SKM-1 treated with dmso at 0.1 percent for 144 hours (cell line): Measurements from ENCODE around the gene ZNF668.

Experiments used
- DNase-seq: peaks from one replicate; lab custom pipeline; 2025; ENCODE audit not compliant: unreplicated experiment; lab: John Stamatoyannopoulos, UW

The ZNF668 gene

GRCh38 chr16:31081428-31082351 lies 7.7 kb upstream of the ZNF668 start:
- DNase-seq: no peak

DNA sequence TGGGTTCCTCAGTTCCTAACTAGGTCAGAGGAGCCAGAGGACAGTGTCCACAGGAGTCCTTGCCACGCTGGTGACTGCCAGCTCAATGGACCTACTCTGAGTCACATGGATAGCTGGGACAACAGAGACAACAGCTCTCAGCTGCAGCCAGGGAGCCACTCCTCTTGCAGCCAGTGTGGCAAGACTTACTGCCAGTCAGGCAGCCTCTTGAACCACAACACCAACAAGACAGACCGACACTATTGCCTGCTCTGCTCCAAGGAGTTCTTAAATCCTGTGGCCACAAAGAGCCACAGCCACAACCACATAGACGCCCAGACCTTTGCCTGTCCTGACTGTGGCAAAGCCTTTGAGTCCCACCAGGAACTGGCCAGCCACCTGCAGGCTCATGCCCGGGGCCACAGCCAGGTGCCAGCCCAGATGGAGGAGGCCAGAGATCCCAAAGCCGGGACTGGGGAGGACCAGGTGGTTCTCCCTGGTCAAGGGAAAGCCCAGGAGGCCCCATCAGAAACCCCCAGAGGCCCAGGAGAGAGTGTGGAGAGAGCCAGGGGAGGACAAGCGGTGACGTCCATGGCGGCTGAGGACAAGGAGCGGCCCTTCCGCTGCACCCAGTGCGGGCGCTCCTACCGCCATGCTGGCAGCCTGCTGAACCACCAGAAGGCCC lies 6.8 kb upstream of the ZNF668 start:
- no peak for DNase-seq

DNA sequence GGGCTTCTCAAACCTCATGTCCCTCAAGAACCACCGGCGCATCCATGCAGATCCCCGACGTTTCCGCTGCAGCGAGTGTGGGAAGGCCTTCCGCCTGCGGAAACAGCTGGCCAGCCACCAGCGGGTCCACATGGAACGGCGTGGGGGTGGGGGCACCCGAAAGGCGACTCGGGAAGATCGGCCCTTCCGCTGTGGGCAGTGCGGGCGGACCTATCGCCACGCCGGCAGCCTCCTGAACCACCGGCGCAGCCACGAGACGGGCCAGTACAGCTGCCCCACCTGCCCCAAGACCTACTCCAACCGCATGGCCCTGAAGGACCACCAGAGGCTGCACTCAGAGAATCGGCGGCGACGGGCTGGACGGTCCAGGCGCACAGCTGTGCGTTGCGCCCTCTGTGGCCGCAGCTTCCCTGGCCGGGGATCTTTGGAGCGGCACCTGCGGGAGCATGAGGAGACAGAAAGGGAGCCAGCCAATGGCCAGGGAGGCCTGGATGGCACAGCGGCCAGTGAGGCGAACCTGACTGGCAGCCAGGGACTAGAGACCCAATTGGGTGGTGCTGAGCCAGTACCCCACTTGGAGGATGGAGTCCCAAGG lies 6.1 kb upstream of the ZNF668 start:
- no peak for DNase-seq

DNA sequence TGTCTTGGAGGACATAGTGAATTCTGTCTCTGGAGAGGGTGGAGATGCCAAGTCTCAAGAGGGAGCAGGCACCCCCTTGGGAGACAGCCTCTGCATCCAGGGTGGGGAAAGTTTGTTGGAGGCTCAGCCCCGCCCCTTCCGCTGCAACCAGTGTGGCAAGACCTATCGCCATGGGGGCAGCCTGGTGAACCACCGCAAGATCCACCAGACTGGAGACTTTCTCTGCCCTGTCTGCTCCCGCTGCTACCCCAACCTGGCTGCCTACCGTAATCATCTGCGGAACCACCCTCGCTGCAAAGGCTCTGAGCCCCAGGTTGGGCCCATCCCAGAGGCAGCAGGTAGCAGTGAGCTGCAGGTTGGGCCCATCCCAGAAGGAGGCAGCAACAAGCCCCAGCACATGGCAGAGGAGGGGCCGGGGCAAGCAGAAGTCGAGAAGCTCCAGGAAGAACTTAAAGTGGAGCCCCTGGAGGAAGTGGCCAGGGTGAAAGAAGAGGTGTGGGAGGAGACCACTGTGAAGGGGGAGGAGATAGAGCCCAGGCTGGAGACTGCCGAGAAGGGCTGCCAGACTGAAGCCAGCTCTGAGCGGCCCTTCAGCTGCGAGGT lies 5.4 kb upstream of the ZNF668 start:
- no peak for DNase-seq

- no peak for DNase-seq
These were observed 4.7 kb upstream of the ZNF668 start for GRCh38 chr16:31078597-31079341.

- DNase-seq: no peak
These were observed 3.8 kb upstream of the ZNF668 start for GRCh38 chr16:31077592-31078396.

- DNase-seq: no peak
These were observed 3.0 kb upstream of the ZNF668 start for GRCh38 chr16:31077024-31077423.

- no peak for DNase-seq
These were observed 2.3 kb upstream of the ZNF668 start for GRCh38 chr16:31076319-31076718.

DNA sequence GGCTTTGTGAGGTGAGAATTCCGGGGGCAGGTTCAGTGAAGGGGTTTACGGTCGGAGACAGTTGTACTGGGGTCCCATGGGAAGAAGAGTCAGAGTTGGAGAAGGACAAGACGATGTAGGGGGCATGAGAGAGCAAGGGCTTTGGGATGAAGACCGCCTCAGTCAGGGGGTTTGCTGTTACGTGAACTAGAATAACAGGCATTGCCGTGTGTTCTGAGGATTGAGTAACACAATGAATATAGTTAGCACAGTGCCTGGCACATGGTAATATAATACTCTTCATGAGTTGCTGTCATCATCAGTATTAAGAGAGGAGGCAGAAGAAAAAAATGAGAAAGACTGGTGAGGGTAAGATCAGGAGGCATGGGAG lies 759 bp upstream of the ZNF668 start:
- no peak for DNase-seq

DNA sequence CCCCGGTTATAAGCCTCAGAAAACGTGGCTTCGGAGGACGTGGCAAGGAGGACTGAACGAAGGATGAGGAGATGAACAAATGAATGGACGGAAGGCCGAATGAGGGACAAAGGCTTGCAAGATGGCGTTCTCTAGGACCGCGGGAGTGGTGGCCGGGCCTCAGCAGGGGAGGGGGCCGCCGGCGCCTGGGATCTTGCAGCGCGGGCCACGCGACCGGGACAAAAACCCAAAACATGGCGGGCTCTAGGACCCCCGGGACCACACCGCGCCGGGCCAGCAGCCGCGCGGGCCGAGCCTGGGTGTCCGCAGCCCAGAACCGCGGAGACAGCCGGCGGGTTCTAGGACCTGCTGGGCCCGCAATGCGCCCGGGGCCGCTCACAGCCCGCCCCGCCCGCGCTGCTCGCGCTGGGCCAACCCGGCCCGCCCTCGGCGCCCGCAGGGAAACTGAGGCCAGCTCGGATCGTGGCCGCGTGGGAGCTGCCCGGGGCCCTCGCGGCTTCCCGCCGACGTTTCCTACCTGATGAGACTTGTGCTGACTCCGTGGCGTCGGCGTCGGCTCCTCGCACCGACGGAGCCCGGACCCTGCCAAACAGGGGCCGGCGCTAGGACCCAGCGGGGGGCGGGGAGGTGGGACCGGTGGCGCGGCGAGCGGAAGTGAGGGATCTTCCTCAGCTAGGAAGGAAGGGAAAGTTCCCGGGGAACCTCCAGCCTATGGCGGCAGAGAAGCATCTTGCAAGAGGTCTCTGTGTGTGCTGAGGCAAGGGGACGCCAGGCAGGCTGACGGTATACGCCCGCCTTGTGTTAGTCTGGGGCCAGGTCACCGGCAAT lies 684 bp downstream of the ZNF668 start:
- DNase-seq: peak; percentile 77

- no peak for DNase-seq
These were observed 1.4 kb downstream of the ZNF668 start for GRCh38 chr16:31072540-31073141.

GRCh38 chr16:31071861-31072260 lies 2.2 kb downstream of the ZNF668 start:
- DNase-seq: no peak

- DNase-seq: no peak
These were observed 6.7 kb downstream of the ZNF668 start for GRCh38 chr16:31067342-31067741.

DNA sequence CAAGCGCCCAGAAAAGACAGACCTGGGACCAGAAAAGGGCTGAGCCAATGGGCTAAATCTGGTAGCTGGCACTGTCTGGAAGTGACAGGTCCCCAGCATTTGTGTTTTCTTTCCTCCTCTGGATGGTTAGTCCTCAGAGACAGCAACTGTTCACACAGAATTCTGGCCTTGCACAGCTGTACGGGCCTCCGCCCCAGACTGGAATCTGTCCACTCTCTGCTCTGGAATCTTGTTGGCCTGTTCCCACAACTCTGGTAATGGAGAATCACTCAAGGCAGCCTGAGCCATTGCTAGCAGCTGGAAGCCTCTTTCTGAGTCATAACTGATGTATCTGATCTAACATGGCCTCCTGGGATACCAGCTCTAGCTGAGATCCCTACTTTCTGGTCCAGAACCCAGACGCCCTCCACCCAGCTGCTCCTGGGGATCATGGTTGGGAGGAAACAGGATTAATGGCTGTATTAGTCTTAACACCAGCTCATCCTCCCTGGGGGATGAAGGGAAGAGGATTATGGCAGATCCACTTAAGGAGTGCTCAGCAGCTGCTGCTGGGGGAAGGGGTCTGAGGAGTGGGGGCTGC lies 9.1 kb downstream of the ZNF668 start:
- no peak for DNase-seq

DNA sequence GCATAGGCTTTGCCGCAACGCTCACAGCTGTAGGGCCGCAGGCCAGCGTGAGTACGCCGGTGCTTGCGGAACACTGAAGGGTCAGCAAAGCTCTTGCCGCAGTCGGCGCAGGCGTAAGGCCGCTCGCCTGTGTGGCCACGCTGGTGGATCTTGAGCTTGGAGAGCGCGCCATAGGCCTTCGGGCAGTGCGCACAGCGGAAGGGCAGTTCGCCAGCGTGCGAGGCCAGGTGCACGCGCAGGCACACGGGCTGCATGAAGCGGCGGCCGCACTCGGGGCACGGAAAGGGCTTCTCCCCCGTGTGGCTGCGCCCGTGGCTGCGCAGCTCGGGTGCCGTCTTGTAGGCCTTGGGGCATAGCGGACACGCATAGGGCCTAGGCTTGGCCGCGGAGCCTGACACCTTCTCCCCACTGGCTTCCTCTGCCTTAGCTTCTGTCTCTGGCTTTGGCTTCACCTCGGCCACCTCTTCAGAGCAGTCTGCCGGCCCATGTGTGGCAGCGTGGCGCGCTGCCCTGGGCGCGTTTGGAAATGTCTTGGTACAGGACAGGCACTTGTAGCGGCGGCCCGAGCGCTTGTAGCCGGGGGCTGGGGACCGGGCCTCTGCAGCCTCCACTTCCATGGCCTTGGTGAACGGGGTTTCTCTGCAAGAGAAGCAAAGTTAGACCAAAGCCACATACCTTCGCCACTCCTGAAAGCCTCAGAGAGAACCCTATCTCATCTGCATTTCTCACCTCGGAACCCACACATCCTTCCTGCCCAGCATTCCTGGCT lies 10.0 kb downstream of the ZNF668 start:
- no peak for DNase-seq

DNA sequence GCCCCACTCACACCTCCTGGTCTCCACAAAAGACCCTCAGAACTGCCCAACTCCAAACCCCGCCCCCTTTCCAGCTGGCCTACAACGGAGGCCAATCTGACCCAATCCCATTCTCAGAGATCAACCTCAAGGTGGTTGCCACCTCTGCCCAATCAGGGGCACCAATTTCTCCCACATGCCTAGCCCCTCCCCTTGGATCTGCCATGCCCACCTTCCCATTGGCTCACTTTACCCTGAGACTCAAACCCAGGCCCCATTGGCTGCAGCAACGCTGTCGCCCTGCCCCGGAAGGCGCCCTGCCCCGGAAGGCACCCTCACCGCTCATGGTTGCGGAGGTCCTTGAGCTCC lies 10.6 kb downstream of the ZNF668 start:
- DNase-seq: no peak

DNA sequence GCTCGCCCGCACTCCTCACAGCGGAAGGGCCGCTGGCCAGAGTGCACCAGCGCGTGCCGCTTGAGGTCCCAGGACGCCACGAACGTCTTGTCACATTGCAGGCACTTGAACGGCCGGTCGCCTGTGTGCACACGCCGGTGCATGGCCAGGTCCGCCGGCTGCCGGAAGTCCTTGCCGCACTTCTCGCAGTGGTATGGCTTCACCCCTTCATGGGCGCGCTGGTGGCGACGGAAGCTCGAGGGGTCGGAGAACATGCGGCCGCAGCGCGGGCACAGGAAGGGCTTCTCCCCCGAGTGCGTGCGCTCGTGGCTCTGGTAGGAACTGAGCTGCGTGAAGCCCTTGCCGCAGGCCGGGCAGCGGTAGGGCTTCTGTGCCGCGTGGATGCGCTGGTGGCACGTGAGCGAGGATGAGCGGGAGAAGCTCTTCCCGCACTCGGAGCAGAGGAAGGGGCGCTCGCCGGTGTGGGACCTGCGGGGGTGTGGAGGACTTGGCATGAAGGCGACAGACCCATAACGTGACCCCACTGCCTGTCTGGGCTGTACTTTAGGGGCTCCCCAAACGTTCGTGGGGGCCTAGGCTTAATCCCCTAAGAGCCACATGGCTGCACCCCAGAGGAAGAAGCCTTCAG lies 12.1 kb downstream of the ZNF668 start:
- DNase-seq: no peak
